Stomach (tissue), 4 donors: ENCODE measurements around the gene ADAMTS12.

ENCODE experiments used
- CTCF ChIP-seq, 7 experiments: fragments of 450-650 bp in 4 of 7; fragments of 200-600 bp in 3 of 7; sonication (generic) in 3 of 7; IDR thresholded peaks; one replicate each; pipeline ENCODE4 v1.5.1; 2016 to 2019; ENCODE audit warnings: antibody characterized with exemption in 7 of 7, control low read depth in 2 of 7, mild to moderate bottlenecking in 1 of 7
- EP300 ChIP-seq: sonication (generic); formaldehyde crosslinking; IDR thresholded peaks from one replicate; pipeline ENCODE4 v1.6.1; 2017; ENCODE audit warnings: antibody characterized with exemption
- POLR2A ChIP-seq, 4 donors: fragments of 450-650 bp; IDR thresholded peaks; one replicate each; pipeline ENCODE4 v1.6.1; 2016; ENCODE audit warnings: antibody characterized with exemption in 4 of 4, control low read depth in 2 of 4, mild to moderate bottlenecking in 1 of 4, moderate library complexity in 1 of 4
- POLR2AphosphoS5 ChIP-seq, 3 donors: sonication (generic); formaldehyde crosslinking; IDR thresholded peaks; one replicate each; pipeline ENCODE4 v1.6.1; 2016; ENCODE audit warnings: antibody characterized with exemption in 3 of 3

GRCh38 chr5:33824516-33825195, 67.1 kb downstream of the ADAMTS12 start:
- no peak for TF ChIP-seq CTCF (IDR thresholded peaks at IDR 0.05)
- TF ChIP-seq POLR2A (IDR thresholded peaks at IDR 0.05) = no peak
- no peak for TF ChIP-seq EP300
- no peak for TF ChIP-seq POLR2AphosphoS5 (IDR thresholded peaks at IDR 0.05)
